ENCODE measurements around the gene STX8.

STX8 gene

DNA sequence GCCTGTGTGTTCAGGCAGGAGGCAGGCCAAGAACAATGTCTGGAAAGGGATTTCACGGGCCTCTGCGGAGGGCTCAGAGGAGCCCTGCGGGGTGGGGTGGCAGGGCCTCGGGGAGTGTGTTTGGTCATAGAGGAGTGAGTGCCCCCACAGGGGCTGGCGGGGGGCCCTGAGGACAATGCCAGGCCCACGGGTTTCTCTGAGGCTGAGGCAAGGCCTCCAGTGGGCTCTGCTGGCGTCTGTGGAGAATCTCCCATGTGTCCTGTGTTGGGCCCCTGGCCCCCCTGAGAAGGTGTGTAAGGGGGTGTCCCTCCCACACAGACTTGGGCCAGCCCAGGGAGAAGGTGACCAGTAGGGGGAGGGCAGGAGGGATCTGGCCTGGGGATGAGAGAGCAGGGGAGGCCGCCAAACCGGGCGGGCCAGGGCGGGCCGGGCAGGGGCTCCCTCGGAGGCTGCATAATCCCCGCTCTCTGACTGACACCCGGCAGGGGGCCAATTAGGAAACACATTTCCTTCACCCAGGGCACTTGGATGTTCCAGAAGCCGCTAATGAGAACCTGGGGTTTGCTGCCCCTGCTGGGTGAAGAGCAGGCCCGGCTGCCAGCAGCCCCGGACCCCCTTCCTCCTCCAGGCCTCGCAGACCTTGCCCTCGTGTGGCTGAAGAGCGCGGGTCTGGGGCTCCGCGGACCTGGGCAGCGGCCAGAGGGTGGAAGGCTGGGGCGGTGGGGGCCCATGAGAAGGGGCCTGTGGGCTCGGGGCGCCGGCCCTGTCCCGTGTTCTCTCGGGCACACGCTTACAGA, 350.1 kb downstream of the STX8 start:
- H3K4me3 Mint-ChIP-seq, result no peak overlapping the region
- TF ChIP-seq, protein P1, sequence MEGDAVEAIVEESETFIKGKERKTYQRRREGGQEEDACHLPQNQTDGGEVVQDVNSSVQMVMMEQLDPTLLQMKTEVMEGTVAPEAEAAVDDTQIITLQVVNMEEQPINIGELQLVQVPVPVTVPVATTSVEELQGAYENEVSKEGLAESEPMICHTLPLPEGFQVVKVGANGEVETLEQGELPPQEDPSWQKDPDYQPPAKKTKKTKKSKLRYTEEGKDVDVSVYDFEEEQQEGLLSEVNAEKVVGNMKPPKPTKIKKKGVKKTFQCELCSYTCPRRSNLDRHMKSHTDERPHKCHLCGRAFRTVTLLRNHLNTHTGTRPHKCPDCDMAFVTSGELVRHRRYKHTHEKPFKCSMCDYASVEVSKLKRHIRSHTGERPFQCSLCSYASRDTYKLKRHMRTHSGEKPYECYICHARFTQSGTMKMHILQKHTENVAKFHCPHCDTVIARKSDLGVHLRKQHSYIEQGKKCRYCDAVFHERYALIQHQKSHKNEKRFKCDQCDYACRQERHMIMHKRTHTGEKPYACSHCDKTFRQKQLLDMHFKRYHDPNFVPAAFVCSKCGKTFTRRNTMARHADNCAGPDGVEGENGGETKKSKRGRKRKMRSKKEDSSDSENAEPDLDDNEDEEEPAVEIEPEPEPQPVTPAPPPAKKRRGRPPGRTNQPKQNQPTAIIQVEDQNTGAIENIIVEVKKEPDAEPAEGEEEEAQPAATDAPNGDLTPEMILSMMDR (IDR thresholded peaks at IDR 0.05; ENCODE audit: unreplicated experiment in 3 of 3), result no peak

DNA sequence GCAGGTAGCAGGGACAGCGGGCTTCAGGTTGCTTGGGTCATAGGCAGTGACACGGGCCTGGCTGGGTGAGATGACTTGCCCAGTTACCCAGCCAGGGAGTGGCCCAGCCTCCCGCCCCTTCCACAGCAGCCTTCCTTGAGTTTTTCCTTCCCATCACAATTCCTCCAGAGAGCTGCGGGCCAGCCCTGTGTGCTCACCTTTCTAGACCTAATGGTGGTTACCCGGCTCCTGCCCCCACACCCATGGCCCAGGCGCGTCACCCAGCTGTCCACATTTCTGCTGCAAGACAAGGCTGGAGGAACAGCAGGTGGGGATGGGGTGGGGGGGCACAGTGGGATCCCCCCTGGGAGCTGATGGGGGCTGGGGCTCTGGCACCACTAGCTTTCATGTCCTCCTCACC, 351.1 kb downstream of the STX8 start:
- peaks cover 4% of the 10 kb centered on the region for H3K27me3 Mint-ChIP-seq (ENCODE audit: low read depth)
- TF ChIP-seq, protein P1 (IDR thresholded peaks at IDR 0.05; ENCODE audit: unreplicated experiment in 3 of 3), result no peak
- no peaks in the 10 kb centered on the region for H3K9me3 Mint-ChIP-seq
- no peaks in the 10 kb centered on the region for H3K36me3 Mint-ChIP-seq (ENCODE audit: low read depth)
- H3K4me1 Mint-ChIP-seq, result no peaks in the 10 kb centered on the region
- no peak overlapping the region for H3K27ac Mint-ChIP-seq
- no peak overlapping the region for H3K4me3 Mint-ChIP-seq

More for the DNA sequence above, 350.1 kb downstream of the STX8 start:
- Mint-ChIP-seq H3K27me3 (ENCODE audit: low read depth) (peaks cover 8% of the 10 kb centered on the region), H3K36me3 (ENCODE audit: low read depth) (no peaks in the 10 kb centered on the region), H3K9me3 (no peaks in the 10 kb centered on the region), H3K27ac (no peak overlapping the region), H3K4me1 (no peaks in the 10 kb centered on the region)

DNA sequence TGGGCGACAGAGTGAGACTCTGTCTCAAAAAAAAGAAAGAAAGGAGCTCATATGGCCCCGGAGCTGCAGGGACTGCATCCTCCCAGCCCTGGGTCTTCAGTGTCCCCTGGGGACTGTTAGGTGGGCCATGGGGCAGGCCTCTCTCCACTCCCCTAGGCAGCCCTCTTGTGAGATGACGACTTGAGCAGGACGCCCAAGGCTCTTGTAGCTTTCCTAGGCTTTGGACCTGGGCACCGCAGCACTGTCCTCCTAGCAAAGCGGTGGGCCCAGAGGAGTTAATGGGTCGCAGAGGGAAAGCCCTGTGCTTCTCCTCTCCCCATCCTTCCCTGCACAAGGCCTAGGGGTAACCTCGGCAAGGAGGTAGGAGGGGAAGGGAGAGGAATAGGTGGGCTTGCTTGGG, 352.1 kb downstream of the STX8 start:
- no peak overlapping the region for H3K4me3 Mint-ChIP-seq
- H3K27me3 Mint-ChIP-seq (ENCODE audit: low read depth), result peaks cover 3% of the 10 kb centered on the region
- TF ChIP-seq, protein P1 (IDR thresholded peaks at IDR 0.05; ENCODE audit: unreplicated experiment in 3 of 3), result no peak
- no peaks in the 10 kb centered on the region for H3K4me1 Mint-ChIP-seq
- H3K27ac Mint-ChIP-seq, result no peak overlapping the region
- no peaks in the 10 kb centered on the region for H3K36me3 Mint-ChIP-seq (ENCODE audit: low read depth)
- H3K9me3 Mint-ChIP-seq, result no peaks in the 10 kb centered on the region

DNA sequence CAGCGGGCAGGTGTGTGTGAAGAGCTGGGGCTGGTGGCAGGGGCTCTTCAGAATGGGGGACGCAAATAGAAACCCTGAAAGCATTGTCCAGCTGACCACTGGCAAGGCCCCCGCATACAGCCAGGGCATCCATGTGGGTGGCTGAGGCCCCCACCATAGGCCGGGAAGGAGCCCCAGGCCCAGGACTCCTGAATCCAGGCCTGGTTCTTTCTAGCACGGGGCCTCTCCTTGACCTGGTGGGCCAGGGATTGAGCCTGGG, 353.8 kb downstream of the STX8 start:
- H3K4me1 Mint-ChIP-seq, result peaks cover 12% of the 10 kb centered on the region
- H3K27me3 Mint-ChIP-seq (ENCODE audit: low read depth), result peaks cover 3% of the 10 kb centered on the region
- no peak overlapping the region for H3K27ac Mint-ChIP-seq
- H3K36me3 Mint-ChIP-seq (ENCODE audit: low read depth), result peaks cover 3% of the 10 kb centered on the region
- H3K4me3 Mint-ChIP-seq, result no peak overlapping the region
- TF ChIP-seq, protein P1 (IDR thresholded peaks at IDR 0.05; ENCODE audit: unreplicated experiment in 3 of 3), result no peak
- H3K9me3 Mint-ChIP-seq, result peaks cover 6% of the 10 kb centered on the region

DNA sequence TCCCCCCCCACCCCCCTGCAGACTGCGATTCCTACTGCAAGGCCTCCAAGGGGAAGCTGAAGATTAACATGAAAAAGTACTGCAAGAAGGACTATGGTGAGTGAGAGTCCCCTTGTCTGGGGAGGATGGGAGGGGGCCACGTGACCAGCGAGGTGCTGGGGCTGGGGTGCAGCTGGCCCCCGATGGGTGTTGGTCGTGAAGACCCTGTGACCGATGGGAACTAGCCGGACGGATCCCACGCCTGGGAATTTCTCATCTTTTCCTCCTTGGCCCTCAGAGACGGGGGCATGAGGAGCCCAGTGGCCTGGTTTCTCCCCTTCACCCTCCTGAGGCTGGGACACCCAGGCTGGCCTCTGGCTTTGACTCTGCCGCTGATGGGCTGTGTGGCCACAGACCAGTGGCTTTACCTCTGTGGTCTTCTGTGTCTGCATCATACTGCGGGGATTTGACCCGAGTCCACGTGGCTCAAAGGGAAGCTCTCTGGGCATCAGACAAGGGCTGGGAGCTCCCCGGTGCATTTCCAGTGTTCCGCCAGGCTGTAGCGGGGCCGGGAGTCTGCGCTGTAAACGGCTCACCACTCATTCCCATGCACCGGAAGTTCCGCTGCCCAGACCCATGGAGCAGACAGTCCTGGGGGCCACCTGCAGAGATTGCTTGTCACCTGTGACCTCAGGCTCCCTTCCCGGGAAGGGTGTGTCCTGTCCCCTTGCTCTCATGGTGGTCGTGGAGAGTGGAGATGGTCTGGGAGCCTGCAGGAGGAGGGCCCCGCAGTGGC, 354.3 kb downstream of the STX8 start:
- Mint-ChIP-seq H3K9me3 (peaks cover 10% of the 10 kb centered on the region), H3K4me3 (no peak overlapping the region), H3K27ac (no peak overlapping the region), H3K4me1 (peaks cover 12% of the 10 kb centered on the region), H3K36me3 (ENCODE audit: low read depth) (peaks cover 4% of the 10 kb centered on the region), H3K27me3 (ENCODE audit: low read depth) (peaks cover 3% of the 10 kb centered on the region)
- TF ChIP-seq, protein P1 (IDR thresholded peaks at IDR 0.05; ENCODE audit: unreplicated experiment in 3 of 3), result no peak

Measured in nephron (organoid).